Bronchial epithelial cell (primary cell): ENCODE data around the gene ACD. TPM values are rescaled to one million over a fixed set of nuclear protein-coding genes. Genes with fewer than 3 reads are reported as not detected.

Source experiments
- DNase-seq: peaks from one replicate; pipeline ENCODE4 v3.0.0-alpha.2; 2010; ENCODE audit warnings: low read depth
- FAIRE-seq: peaks from 2 replicates; lab custom pipeline; 2011; peaks lifted over from hg19 to GRCh38; lab: Jason Lieb, UNC
- H3K27me3 ChIP-seq: 2 replicates; pipeline ENCODE4 v1.5.1; 2011; ENCODE audit warnings: low read length; ENCODE audit not compliant: control insufficient read depth, insufficient read depth
- H3K36me3 ChIP-seq: 2 replicates; pipeline ENCODE4 v1.5.1; 2011; ENCODE audit warnings: low read length; ENCODE audit not compliant: control insufficient read depth, insufficient read depth
- H3K4me3 ChIP-seq: 2 replicates; pipeline ENCODE4 v1.5.1; 2011; ENCODE audit warnings: mild to moderate bottlenecking, low read depth, low read length, control low read depth
- total RNA-seq: library from RNA; depleted of rRNA; stranded (reverse); fragments of >200 nt; gene quantifications from 2 replicates; pipeline ENCODE4 v1.2.1, GENCODE V29; 2014
- TF ChIP-seq, protein P1 (sequence below): IDR thresholded peaks from 2 replicates; pipeline ENCODE4 v1.5.1; 2011; ENCODE audit warnings: mild to moderate bottlenecking, moderate library complexity, low read length, control low read depth, inconsistent platforms; ENCODE audit not compliant: insufficient read depth, severe bottlenecking

Gene ACD
- total RNA-seq, 1 donor from 2014 or later, result 8.4 TPM

DNA sequence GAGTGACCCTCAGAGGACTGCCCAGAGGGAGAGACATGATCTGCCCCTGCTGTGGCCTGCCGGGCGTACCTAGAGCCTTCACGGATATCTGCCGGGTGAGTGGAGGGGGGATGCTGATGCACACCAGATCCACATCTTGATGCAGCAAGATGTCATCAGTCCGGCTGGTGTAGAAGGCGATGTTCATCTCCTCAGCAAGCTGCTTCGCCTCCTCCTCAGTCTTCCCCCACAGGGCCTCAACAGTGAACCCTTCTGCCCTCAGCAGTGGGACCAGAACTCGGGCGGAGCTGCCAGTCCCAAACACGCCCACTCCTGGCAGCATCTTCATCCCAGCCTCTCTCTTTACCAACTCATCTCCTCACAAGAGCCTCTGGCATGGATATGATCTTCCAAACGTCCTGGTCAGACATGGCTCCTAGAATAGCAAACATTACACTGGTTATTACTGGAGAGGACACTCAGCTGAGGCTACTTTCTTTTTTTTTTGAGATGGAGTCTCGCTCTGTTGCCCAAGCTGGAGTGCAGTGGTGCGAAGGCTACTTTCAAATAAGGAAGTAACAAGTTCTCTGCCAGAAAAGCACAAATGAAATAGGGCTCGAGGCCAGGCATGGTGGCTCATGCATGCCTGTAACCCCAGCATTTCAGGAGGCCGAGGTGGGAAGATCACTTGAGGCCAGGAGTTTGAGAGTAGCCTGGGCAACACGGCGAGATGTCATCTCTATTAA lies 25.5 kb upstream of the ACD start:
- TF ChIP-seq, protein P1, sequence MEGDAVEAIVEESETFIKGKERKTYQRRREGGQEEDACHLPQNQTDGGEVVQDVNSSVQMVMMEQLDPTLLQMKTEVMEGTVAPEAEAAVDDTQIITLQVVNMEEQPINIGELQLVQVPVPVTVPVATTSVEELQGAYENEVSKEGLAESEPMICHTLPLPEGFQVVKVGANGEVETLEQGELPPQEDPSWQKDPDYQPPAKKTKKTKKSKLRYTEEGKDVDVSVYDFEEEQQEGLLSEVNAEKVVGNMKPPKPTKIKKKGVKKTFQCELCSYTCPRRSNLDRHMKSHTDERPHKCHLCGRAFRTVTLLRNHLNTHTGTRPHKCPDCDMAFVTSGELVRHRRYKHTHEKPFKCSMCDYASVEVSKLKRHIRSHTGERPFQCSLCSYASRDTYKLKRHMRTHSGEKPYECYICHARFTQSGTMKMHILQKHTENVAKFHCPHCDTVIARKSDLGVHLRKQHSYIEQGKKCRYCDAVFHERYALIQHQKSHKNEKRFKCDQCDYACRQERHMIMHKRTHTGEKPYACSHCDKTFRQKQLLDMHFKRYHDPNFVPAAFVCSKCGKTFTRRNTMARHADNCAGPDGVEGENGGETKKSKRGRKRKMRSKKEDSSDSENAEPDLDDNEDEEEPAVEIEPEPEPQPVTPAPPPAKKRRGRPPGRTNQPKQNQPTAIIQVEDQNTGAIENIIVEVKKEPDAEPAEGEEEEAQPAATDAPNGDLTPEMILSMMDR, result no peak
- no peak for FAIRE-seq
- Histone ChIP-seq H3K27me3 (no peaks in the 10 kb centered on the region), H3K36me3 (peaks cover 12% of the 10 kb centered on the region), H3K4me3 (no peak overlapping the region)
- no peak for DNase-seq

GRCh38 chr16:67683767-67684166 lies 23.7 kb upstream of the ACD start:
- Histone ChIP-seq H3K4me3 (no peak overlapping the region), H3K36me3 (peaks cover 12% of the 10 kb centered on the region), H3K27me3 (no peaks in the 10 kb centered on the region)
- DNase-seq (no peak), FAIRE-seq (no peak)
- TF ChIP-seq, protein P1, result no peak

DNA sequence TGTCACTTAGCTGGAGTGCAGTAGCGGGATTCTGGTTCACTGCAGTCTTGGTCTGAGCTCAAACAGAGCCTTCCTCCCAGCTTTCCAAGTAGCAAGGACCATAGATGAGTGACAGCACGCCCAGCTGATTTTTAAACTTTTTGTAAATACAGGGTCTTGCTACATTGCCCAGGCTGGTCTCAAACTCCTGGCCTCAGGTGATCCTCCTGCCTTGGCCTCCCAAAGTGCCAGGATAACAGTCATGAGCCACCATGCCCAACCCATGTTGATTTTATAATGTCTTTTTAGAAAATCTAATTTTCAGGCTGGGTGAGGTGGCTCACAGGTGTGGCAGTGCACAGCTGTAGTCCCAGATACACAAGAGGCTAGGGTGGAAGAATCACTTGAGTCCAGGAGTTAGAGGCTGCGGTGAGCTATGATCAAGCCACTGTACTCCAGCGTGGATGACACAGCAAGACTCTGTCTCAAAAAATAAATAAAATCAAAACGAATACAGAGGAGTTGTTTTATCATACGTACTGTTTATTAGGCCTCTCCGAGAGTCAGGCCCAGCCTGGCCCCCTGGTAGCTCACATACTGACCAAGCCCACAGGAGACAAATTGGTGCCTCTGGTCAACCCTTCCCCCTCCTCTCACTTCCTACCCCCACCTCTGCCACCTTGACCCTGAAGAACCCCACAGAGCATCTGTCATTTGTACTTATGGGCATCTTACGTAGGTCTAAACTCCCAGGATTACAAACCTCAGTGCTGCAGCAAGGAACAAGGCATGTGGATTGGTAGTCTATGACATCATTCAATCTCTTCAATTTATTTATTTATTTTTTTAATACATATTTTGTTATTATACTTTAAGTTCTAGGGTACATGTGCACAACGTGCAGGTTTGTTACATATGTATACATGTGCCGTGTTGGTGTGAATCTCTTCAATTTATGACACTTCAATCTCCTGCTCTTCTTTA lies 20.2 kb upstream of the ACD start:
- H3K4me3 ChIP-seq, result no peak overlapping the region
- H3K27me3 ChIP-seq, result no peaks in the 10 kb centered on the region
- peaks cover 12% of the 10 kb centered on the region for H3K36me3 ChIP-seq
- TF ChIP-seq, protein P1, result no peak
- no peak for FAIRE-seq
- no peak for DNase-seq

DNA sequence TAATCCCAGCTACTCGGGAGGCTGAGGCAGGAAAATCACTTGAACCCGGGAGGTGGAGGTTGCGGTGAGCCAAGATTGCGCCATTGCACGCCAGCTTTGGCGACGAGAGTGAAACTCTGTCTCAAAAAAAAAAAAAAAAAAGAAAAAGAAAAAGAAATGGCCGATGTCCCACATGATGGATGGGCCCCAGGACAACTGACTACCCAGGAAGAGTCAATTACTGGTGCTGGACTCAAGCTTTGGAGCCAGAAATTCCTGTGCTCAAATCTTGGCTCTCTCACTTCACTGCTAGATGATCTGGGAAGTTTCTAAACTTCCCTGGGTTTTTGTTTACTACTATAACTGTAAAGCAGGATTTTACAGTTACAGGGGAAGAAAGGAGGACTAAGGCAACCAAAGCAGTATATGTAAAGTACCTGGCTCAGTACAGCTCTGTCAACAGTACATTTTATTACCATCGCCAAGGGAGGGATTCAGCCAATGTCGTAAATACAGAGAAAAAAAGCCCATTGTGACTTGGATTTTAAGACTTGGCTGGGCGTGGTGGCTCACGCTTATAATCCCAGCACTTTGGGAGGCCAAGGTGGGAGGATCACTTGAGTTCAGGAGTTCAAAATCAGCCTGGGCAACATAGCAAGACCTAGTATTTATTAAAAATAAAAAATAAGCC lies 18.4 kb upstream of the ACD start:
- no peak for DNase-seq
- TF ChIP-seq, protein P1, result no peak
- no peak for FAIRE-seq
- Histone ChIP-seq H3K36me3 (peaks cover 5% of the 10 kb centered on the region), H3K27me3 (no peaks in the 10 kb centered on the region), H3K4me3 (no peak overlapping the region)

GRCh38 chr16:67677712-67678111 lies 17.7 kb upstream of the ACD start:
- Histone ChIP-seq H3K36me3 (peaks cover 3% of the 10 kb centered on the region), H3K27me3 (no peaks in the 10 kb centered on the region), H3K4me3 (no peak overlapping the region)
- DNase-seq (no peak), FAIRE-seq (no peak)
- TF ChIP-seq, protein P1, result no peak
